ENCODE measurements around the gene ZCWPW1. TPM values are rescaled to one million over a fixed set of nuclear protein-coding genes. Genes with fewer than 3 reads are reported as not detected.

The ZCWPW1 gene
- total and polyA plus RNA-seq, 2 of the 13 experiments (the other 11 are each of a cell fraction or from before 2014, with no cell fraction given), result 2.4 to 2.5 TPM

DNA sequence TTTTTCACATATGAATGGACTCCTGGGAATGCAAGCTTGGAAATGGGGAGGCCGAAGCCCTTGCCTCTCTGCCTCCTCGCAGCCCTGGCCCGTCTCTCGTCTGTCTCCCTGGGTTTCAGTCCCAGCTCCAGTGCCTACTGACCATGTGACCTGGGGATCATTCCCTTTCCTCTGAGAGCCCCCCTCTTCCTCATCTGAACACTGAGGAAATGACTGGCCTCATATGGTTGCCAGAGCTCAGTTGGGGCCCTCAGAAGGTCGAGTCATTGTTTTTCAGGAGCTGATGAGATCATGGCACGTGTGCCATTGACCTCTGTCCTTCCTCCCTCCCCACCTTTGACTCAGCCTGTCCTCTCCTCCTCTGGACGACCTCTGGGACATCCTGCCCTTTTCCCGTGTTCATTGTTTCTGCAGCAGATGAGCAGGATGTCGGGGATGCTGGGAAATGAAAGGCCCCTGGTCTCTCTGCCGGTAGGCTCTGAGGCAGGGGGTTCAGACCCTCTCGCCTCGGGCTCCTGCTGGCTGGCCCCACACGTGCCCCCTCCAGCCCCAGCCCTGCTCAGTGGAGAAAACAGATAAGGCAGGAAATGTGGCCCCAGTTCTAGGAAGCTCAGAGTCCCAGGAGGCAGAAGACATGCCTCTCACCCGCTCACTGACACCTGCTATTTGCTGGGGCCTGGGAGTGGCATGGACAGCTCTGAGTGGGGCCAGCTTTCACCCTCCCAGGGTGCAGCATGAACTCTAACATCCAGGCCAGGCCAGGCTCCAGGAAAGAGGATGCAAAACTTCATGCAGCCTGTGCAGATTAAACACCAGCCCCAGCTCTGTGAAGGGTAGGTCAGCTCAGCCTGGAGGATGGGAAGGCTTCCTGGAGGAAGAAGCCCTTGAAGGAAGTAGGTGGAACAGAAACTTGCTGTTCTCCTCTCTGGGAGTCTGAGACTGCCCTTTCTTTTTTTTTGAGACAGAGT lies 16.1 kb upstream of the ZCWPW1 start (continued):
- TF ChIP-seq SAP130 (CRISPR knock-in tag; IDR thresholded peaks at IDR 0.05; ENCODE audit: low read depth), result peak; percentile 90
- no peak for TF ChIP-seq SMAD9 (CRISPR knock-in tag; IDR thresholded peaks at IDR 0.05)
- peak; percentile 36 for TF ChIP-seq JARID2 (CRISPR knock-in tag; IDR thresholded peaks at IDR 0.05; ENCODE audit: insufficient replicate concordance)
- TF ChIP-seq ZNF501 (CRISPR knock-in tag; IDR thresholded peaks at IDR 0.05), result peak; percentile 31; the same call in 1 of the 2 replicates
- TF ChIP-seq, protein P1, sequence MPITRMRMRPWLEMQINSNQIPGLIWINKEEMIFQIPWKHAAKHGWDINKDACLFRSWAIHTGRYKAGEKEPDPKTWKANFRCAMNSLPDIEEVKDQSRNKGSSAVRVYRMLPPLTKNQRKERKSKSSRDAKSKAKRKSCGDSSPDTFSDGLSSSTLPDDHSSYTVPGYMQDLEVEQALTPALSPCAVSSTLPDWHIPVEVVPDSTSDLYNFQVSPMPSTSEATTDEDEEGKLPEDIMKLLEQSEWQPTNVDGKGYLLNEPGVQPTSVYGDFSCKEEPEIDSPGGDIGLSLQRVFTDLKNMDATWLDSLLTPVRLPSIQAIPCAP (CRISPR knock-in tag; IDR thresholded peaks at IDR 0.05; ENCODE audit: low read depth), result no peak; the same call in 1 of the 2 replicates
- no peak for TF ChIP-seq SMARCC2 (IDR thresholded peaks at IDR 0.05)
- TF ChIP-seq ZNF773 (CRISPR knock-in tag; IDR thresholded peaks at IDR 0.05; ENCODE audit: borderline replicate concordance), result no peak; the same call in 1 of the 2 replicates
- TF ChIP-seq ZMYM3 (CRISPR knock-in tag; IDR thresholded peaks at IDR 0.05), result 0 out of 2 replicates have a peak, but pooled peaks have one; percentile 80
- TF ChIP-seq, protein P2, sequence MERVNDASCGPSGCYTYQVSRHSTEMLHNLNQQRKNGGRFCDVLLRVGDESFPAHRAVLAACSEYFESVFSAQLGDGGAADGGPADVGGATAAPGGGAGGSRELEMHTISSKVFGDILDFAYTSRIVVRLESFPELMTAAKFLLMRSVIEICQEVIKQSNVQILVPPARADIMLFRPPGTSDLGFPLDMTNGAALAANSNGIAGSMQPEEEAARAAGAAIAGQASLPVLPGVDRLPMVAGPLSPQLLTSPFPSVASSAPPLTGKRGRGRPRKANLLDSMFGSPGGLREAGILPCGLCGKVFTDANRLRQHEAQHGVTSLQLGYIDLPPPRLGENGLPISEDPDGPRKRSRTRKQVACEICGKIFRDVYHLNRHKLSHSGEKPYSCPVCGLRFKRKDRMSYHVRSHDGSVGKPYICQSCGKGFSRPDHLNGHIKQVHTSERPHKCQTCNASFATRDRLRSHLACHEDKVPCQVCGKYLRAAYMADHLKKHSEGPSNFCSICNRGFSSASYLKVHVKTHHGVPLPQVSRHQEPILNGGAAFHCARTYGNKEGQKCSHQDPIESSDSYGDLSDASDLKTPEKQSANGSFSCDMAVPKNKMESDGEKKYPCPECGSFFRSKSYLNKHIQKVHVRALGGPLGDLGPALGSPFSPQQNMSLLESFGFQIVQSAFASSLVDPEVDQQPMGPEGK (CRISPR knock-in tag; IDR thresholded peaks at IDR 0.05), result peak; percentile 84
- peak; percentile 74; the same call in 1 of the 2 replicates for TF ChIP-seq ZNF441 (CRISPR knock-in tag; IDR thresholded peaks at IDR 0.05; ENCODE audit: borderline replicate concordance)
- peak; percentile 55; the same call in 1 of the 2 replicates for TF ChIP-seq NFKB2 (CRISPR knock-in tag; IDR thresholded peaks at IDR 0.05; ENCODE audit: borderline replicate concordance)
- TF ChIP-seq TOE1 (CRISPR knock-in tag; IDR thresholded peaks at IDR 0.05), result no peak
- TF ChIP-seq, protein P3, sequence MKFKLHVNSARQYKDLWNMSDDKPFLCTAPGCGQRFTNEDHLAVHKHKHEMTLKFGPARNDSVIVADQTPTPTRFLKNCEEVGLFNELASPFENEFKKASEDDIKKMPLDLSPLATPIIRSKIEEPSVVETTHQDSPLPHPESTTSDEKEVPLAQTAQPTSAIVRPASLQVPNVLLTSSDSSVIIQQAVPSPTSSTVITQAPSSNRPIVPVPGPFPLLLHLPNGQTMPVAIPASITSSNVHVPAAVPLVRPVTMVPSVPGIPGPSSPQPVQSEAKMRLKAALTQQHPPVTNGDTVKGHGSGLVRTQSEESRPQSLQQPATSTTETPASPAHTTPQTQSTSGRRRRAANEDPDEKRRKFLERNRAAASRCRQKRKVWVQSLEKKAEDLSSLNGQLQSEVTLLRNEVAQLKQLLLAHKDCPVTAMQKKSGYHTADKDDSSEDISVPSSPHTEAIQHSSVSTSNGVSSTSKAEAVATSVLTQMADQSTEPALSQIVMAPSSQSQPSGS (CRISPR knock-in tag; IDR thresholded peaks at IDR 0.05), result peak; percentile 98
- TF ChIP-seq DNMT1 (CRISPR knock-in tag; IDR thresholded peaks at IDR 0.05), result 0 out of 2 replicates have a peak, but pooled peaks have one; percentile 61
- TF ChIP-seq CHD4 (IDR thresholded peaks at IDR 0.05; ENCODE audit: borderline replicate concordance, low read length), result no peak
- TF ChIP-seq, protein P4, sequence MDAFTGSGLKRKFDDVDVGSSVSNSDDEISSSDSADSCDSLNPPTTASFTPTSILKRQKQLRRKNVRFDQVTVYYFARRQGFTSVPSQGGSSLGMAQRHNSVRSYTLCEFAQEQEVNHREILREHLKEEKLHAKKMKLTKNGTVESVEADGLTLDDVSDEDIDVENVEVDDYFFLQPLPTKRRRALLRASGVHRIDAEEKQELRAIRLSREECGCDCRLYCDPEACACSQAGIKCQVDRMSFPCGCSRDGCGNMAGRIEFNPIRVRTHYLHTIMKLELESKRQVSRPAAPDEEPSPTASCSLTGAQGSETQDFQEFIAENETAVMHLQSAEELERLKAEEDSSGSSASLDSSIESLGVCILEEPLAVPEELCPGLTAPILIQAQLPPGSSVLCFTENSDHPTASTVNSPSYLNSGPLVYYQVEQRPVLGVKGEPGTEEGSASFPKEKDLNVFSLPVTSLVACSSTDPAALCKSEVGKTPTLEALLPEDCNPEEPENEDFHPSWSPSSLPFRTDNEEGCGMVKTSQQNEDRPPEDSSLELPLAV (CRISPR knock-in tag; conservative IDR thresholded peaks at IDR 0.05; ENCODE audit: low read depth), result no peak
- no peak; the same call in 1 of the 2 replicates for TF ChIP-seq NFYC (CRISPR knock-in tag; IDR thresholded peaks at IDR 0.05)
- peak; percentile 93 for TF ChIP-seq ATF7 (IDR thresholded peaks at IDR 0.05)
- TF ChIP-seq ATF7 (CRISPR knock-in tag; IDR thresholded peaks at IDR 0.05), result peak; percentile 100
- TF ChIP-seq, protein P5, sequence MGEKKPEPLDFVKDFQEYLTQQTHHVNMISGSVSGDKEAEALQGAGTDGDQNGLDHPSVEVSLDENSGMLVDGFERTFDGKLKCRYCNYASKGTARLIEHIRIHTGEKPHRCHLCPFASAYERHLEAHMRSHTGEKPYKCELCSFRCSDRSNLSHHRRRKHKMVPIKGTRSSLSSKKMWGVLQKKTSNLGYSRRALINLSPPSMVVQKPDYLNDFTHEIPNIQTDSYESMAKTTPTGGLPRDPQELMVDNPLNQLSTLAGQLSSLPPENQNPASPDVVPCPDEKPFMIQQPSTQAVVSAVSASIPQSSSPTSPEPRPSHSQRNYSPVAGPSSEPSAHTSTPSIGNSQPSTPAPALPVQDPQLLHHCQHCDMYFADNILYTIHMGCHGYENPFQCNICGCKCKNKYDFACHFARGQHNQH (CRISPR knock-in tag; IDR thresholded peaks at IDR 0.05), result peak; percentile 88
- TF ChIP-seq GABPB1 (CRISPR knock-in tag; IDR thresholded peaks at IDR 0.05), result peak; percentile 61
- no peak; the same call in 1 of the 2 replicates for TF ChIP-seq ZNF136 (CRISPR knock-in tag; IDR thresholded peaks at IDR 0.05; ENCODE audit: low read depth)

Data from HepG2 (cell line).